Measurements from ENCODE around the gene EQTN. TPM values are rescaled to one million over a fixed set of nuclear protein-coding genes. Genes with fewer than 3 reads are reported as not detected.

Gene EQTN
- total and polyA plus RNA-seq, 2 of the 13 experiments (the other 11 are each of a cell fraction or from before 2014, with no cell fraction given): not detected

GRCh38 chr9:27339661-27340284, 42.8 kb upstream of the EQTN start:
- ChIA-PET POLR2A (no interaction called here), CTCF (ENCODE audit: low intra/inter-chr PET ratio, low total read pairs) (no interaction called here)
- TF ChIP-seq PATZ1 (CRISPR knock-in tag; IDR thresholded peaks at IDR 0.05) (no peak), U2AF1 (optimal IDR thresholded peaks at IDR 0.05; ENCODE audit: low read depth, low read length) (no peak), IRX3 (CRISPR knock-in tag; IDR thresholded peaks at IDR 0.05; ENCODE audit: borderline replicate concordance, low read depth) (no peak), KDM5A (IDR thresholded peaks at IDR 0.05; ENCODE audit: borderline replicate concordance, low read length) (no peak), RORA (CRISPR knock-in tag; IDR thresholded peaks at IDR 0.05) (no peak), ZNF547 (CRISPR knock-in tag; IDR thresholded peaks at IDR 0.05) (no peak)
- FAIRE-seq (no peak), DNase-seq (ENCODE audit: low spot score) (no peak), ATAC-seq (no peak)
- Histone ChIP-seq H3K4me3 (replicated peaks in 1 of 3; ENCODE audit: insufficient read depth in 1 of 3, low read depth in 2 of 3, low read length in 3 of 3) (no peak overlapping the region), H3K9me3 (ENCODE audit: low read length) (no peaks in the 10 kb centered on the region), H3K27ac (ENCODE audit: extremely low read length, insufficient read depth, low read length) (no peak overlapping the region), H3K4me1 (ENCODE audit: insufficient read depth, low read length) (no peaks in the 10 kb centered on the region), H3K4me2 (ENCODE audit: low read depth, low read length) (no peak overlapping the region), H3K79me2 (ENCODE audit: insufficient read depth, low read length) (no peaks in the 10 kb centered on the region), H2AFZ (ENCODE audit: low read length) (no peak overlapping the region), H4K20me1 (ENCODE audit: insufficient read depth, low read length) (no peaks in the 10 kb centered on the region), H3K27me3 (ENCODE audit: control insufficient read depth in 1 of 2, insufficient read depth in 2 of 2, low read length in 2 of 2) (peaks cover 0 to 7% of the 10 kb centered on the region in 2 experiments; a peak in 1 of 5 replicates), H3K9ac (ENCODE audit: insufficient read depth, low read depth, low read length) (no peak overlapping the region), H3K36me3 (replicated peaks in 1 of 2; ENCODE audit: control insufficient read depth in 1 of 2, insufficient read depth in 2 of 2, low read length in 2 of 2) (no peaks in the 10 kb centered on the region)
- intact Hi-C loops (cut with micrococcal nuclease; ENCODE audit: unreplicated experiment) (no loop called here), in situ Hi-C loops (cut with HindIII; ENCODE audit: extremely low pct_ligation_motif_present, low pct_unique_long_range_greater_than_20kb) (loop anchor here (25.0 kb wide), 1 partner anchor 723 kb away; no protein-coding TSS in a partner anchor)
- BruUV-seq (replicated peaks): no TSS peak
- 58% methylated on average over 11 of the region's 11 CpGs for WGBS (ENCODE audit: low lambda C conversion rate)

GRCh38 chr9:27338527-27338903, 41.6 kb upstream of the EQTN start:
- Histone ChIP-seq H3K27ac (ENCODE audit: extremely low read length, insufficient read depth, low read length) (no peak overlapping the region), H3K27me3 (ENCODE audit: control insufficient read depth in 1 of 2, insufficient read depth in 2 of 2, low read length in 2 of 2) (peaks cover 0 to 7% of the 10 kb centered on the region in 2 experiments; a peak in 1 of 5 replicates), H3K4me2 (ENCODE audit: low read depth, low read length) (no peak overlapping the region), H2AFZ (ENCODE audit: low read length) (no peak overlapping the region), H3K4me3 (replicated peaks in 1 of 3; ENCODE audit: insufficient read depth in 1 of 3, low read depth in 2 of 3, low read length in 3 of 3) (no peak overlapping the region), H3K4me1 (ENCODE audit: insufficient read depth, low read length) (no peaks in the 10 kb centered on the region), H4K20me1 (ENCODE audit: insufficient read depth, low read length) (no peaks in the 10 kb centered on the region), H3K36me3 (replicated peaks in 1 of 2; ENCODE audit: control insufficient read depth in 1 of 2, insufficient read depth in 2 of 2, low read length in 2 of 2) (no peaks in the 10 kb centered on the region), H3K9ac (ENCODE audit: insufficient read depth, low read depth, low read length) (no peak overlapping the region), H3K9me3 (ENCODE audit: low read length) (no peaks in the 10 kb centered on the region), H3K79me2 (ENCODE audit: insufficient read depth, low read length) (no peaks in the 10 kb centered on the region)
- 48% methylated on average over 9 of the region's 9 CpGs for WGBS (ENCODE audit: low lambda C conversion rate)
- no TSS peak for BruUV-seq (replicated peaks)
- DNase-seq (ENCODE audit: low spot score) (no peak), FAIRE-seq (no peak), ATAC-seq (no peak)
- ChIA-PET CTCF (ENCODE audit: low intra/inter-chr PET ratio, low total read pairs) (no interaction called here), POLR2A (no interaction called here)
- in situ Hi-C loops (cut with HindIII; ENCODE audit: extremely low pct_ligation_motif_present, low pct_unique_long_range_greater_than_20kb) (loop anchor here (25.0 kb wide), 1 partner anchor 724 kb away; no protein-coding TSS in a partner anchor), intact Hi-C loops (cut with micrococcal nuclease; ENCODE audit: unreplicated experiment) (no loop called here)
- TF ChIP-seq REL (CRISPR knock-in tag; conservative IDR thresholded peaks at IDR 0.05) (no peak), PHF20 (CRISPR knock-in tag; IDR thresholded peaks at IDR 0.05) (no peak), DR1 (CRISPR knock-in tag; IDR thresholded peaks at IDR 0.05) (no peak), ZNF646 (CRISPR knock-in tag; IDR thresholded peaks at IDR 0.05) (no peak)

Data from HepG2 (cell line).